Upper lobe of right lung (tissue), 1 donor: ENCODE data around the gene SMAP2. TPM values are rescaled to one million over a fixed set of nuclear protein-coding genes. Genes with fewer than 3 reads are reported as not detected.

Source experiments
- ATAC-seq: fragments of 200-7000 bp; cut with Tn5 transposase; one replicate; pipeline ENCODE4 v1.9.1; 2020; ENCODE audit warnings: mild to moderate bottlenecking, moderate library complexity
- DNase-seq: peaks from one replicate; pipeline ENCODE4 v3.0.0-alpha.2; 2020
- H3K27ac ChIP-seq: fragments of 200-600 bp; one replicate; pipeline ENCODE4 v1.8.0; 2022
- H3K27me3 ChIP-seq: fragments of 200-600 bp; one replicate; pipeline ENCODE4 v1.8.0; 2022; ENCODE audit warnings: mild to moderate bottlenecking
- H3K36me3 ChIP-seq: fragments of 200-600 bp; one replicate; pipeline ENCODE4 v1.8.0; 2022
- H3K4me1 ChIP-seq: fragments of 200-600 bp; one replicate; pipeline ENCODE4 v1.8.0; 2022
- H3K4me3 ChIP-seq: fragments of 200-600 bp; one replicate; pipeline ENCODE4 v1.8.0; 2022; ENCODE audit warnings: mild to moderate bottlenecking
- H3K9me3 ChIP-seq: fragments of 200-600 bp; one replicate; pipeline ENCODE4 v1.8.0; 2022
- intact Hi-C: fragments of 100-400 bp; cut with DNase I; formaldehyde crosslinking; loops from one replicate; pipeline ENCODE4 v1.11.0; 2022
- total RNA-seq: library from RNA; stranded (reverse); fragmentation: NEBNext Ultra II Directional; extraction: Animal tissue kit (Norgen Biotek cat#: 25700); gene quantifications from one replicate; pipeline ENCODE4 v1.2.1, GENCODE V29; 2021
- TF ChIP-seq, protein P1 (sequence below): fragments of 200-600 bp; IDR thresholded peaks from one replicate; pipeline ENCODE4 v1.8.0; 2022; ENCODE audit warnings: antibody characterized with exemption
- donor health status: DM: no; HTN: yes; CAD: no; lungs with severe emphysema.

Gene SMAP2
- total RNA-seq, 1 donor from 2014 or later = 55.3 TPM

- H3K4me3 ChIP-seq = no peak overlapping the region
- intact Hi-C loops = no loop called here
- H3K27ac ChIP-seq = peak overlapping the region; percentile 71
- no peaks in the 10 kb centered on the region for H3K27me3 ChIP-seq
- DNase-seq (no peak), ATAC-seq (peak; percentile 64)
- no peaks in the 10 kb centered on the region for H3K36me3 ChIP-seq
- peaks cover 56% of the 10 kb centered on the region for H3K4me1 ChIP-seq
- H3K9me3 ChIP-seq = no peaks in the 10 kb centered on the region
- TF ChIP-seq, protein P1, sequence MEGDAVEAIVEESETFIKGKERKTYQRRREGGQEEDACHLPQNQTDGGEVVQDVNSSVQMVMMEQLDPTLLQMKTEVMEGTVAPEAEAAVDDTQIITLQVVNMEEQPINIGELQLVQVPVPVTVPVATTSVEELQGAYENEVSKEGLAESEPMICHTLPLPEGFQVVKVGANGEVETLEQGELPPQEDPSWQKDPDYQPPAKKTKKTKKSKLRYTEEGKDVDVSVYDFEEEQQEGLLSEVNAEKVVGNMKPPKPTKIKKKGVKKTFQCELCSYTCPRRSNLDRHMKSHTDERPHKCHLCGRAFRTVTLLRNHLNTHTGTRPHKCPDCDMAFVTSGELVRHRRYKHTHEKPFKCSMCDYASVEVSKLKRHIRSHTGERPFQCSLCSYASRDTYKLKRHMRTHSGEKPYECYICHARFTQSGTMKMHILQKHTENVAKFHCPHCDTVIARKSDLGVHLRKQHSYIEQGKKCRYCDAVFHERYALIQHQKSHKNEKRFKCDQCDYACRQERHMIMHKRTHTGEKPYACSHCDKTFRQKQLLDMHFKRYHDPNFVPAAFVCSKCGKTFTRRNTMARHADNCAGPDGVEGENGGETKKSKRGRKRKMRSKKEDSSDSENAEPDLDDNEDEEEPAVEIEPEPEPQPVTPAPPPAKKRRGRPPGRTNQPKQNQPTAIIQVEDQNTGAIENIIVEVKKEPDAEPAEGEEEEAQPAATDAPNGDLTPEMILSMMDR = no peak
Measured at GRCh38 chr1:40394491-40395172, 21.1 kb downstream of the SMAP2 start.

DNA sequence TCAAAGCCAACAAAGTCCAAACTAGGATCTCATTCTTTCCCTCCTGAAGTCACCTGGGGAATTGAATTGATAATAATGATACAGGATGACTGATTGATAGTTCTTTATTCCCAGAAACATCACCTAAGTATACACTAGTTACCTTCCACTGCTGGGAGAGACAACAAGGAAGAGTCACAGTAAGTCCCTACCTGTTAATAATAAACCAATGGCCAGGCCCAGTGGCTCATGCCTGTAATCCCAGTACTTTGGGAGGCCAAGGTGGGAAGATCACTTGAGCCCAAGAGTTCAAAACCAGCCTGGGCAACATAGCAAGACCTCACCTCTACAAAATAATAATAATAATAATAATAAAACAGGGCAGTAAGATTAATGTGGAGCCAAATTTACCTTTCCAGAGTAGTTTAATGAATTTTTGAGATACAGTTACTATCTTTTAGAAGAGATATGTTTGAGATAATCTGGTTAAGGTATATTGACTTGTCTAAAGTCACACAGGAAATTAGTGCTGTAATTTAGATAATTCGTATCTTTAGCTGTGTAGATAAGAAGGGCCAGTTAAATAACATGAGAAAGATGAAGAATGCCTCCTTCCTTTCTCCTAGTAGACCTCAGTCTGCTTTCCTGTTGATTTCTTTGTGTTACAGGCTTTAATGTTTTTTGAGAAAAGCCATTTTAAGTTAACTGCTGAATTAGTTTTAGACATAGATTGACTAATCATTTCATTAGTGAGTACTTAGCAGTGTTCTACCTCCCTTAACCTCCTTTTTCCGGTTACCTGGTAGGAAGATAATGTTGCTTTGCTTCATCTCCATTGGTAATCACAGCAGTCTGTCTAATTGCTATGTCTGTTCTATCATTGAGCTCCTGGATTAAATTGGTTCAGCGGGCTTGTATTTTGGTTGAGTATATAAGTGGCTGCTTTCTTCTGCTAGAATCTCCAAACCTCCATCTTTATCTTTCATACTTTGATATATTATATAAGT is 22.0 kb downstream of the SMAP2 start:
- TF ChIP-seq, protein P1 = no peak
- Histone ChIP-seq H3K4me1 (peaks cover 51% of the 10 kb centered on the region), H3K27me3 (no peaks in the 10 kb centered on the region), H3K36me3 (no peaks in the 10 kb centered on the region), H3K27ac (peak overlapping the region; percentile 71), H3K9me3 (no peaks in the 10 kb centered on the region), H3K4me3 (no peak overlapping the region)
- no peak for DNase-seq
- intact Hi-C loops = no loop called here
- ATAC-seq = no peak

- Histone ChIP-seq H3K4me3 (no peak overlapping the region), H3K4me1 (peaks cover 42% of the 10 kb centered on the region), H3K9me3 (no peaks in the 10 kb centered on the region), H3K27me3 (no peaks in the 10 kb centered on the region), H3K36me3 (no peaks in the 10 kb centered on the region), H3K27ac (peak overlapping the region; percentile 71)
- DNase-seq (no peak), ATAC-seq (peak; percentile 39)
- intact Hi-C loops = no loop called here
- TF ChIP-seq, protein P1 = no peak
Measured at GRCh38 chr1:40396420-40396819, 22.9 kb downstream of the SMAP2 start.

DNA sequence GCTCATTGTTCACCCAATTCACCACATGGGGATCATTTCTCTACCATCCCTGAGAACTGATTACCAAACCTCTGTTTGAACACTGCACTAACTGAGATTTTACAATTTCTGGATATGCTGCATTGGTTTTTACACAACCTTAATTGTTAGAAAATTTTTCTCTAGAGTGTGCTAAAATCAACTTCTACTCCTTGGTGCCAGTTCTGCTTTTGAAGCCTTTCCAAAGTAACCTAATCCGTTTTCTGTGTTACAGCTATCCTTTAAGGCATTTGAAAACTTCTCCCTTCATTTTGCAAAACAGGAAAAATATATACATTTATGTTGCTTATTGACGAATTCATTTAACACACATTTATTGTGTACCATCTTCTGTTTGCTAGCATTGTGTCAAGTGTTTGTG is 23.7 kb downstream of the SMAP2 start:
- peaks cover 33% of the 10 kb centered on the region for H3K4me1 ChIP-seq
- H3K36me3 ChIP-seq = no peaks in the 10 kb centered on the region
- no peaks in the 10 kb centered on the region for H3K9me3 ChIP-seq
- TF ChIP-seq, protein P1 = no peak
- peak overlapping the region; percentile 71 for H3K27ac ChIP-seq
- DNase-seq (no peak), ATAC-seq (no peak)
- intact Hi-C loops = no loop called here
- no peak overlapping the region for H3K4me3 ChIP-seq
- no peaks in the 10 kb centered on the region for H3K27me3 ChIP-seq

GRCh38 chr1:40399984-40400704 is 26.6 kb downstream of the SMAP2 start:
- DNase-seq = no peak
- Histone ChIP-seq H3K4me3 (no peak overlapping the region), H3K9me3 (no peaks in the 10 kb centered on the region), H3K4me1 (peaks cover 28% of the 10 kb centered on the region), H3K36me3 (no peaks in the 10 kb centered on the region), H3K27ac (peak overlapping the region; percentile 1), H3K27me3 (no peaks in the 10 kb centered on the region)
- ATAC-seq = no peak
- intact Hi-C loops = loop anchor here (10.0 kb wide), 1 partner anchor 255 kb away; no protein-coding TSS in a partner anchor
- TF ChIP-seq, protein P1 = no peak
